Measurements from ENCODE around the gene MAN1C1. TPM values are rescaled to one million over a fixed set of nuclear protein-coding genes. Genes with fewer than 3 reads are reported as not detected.

MAN1C1 gene
- total RNA-seq, 1 experiment from 2014 or later = 0.26 TPM

GRCh38 chr1:25772692-25773245 lies 156.2 kb downstream of the MAN1C1 start:
- Histone ChIP-seq H3K27me3 (no peaks in the 10 kb centered on the region), H3K4me3 (no peak overlapping the region), H3K9me3 (no peaks in the 10 kb centered on the region), H3K36me3 (no peaks in the 10 kb centered on the region)
- DNase-seq = no peak

- Histone ChIP-seq H3K4me3 (no peak overlapping the region), H3K36me3 (no peaks in the 10 kb centered on the region), H3K9me3 (no peaks in the 10 kb centered on the region), H3K27me3 (no peaks in the 10 kb centered on the region)
- peak; percentile 22 for DNase-seq
Measured at GRCh38 chr1:25773441-25774125, 157.0 kb downstream of the MAN1C1 start.

DNA sequence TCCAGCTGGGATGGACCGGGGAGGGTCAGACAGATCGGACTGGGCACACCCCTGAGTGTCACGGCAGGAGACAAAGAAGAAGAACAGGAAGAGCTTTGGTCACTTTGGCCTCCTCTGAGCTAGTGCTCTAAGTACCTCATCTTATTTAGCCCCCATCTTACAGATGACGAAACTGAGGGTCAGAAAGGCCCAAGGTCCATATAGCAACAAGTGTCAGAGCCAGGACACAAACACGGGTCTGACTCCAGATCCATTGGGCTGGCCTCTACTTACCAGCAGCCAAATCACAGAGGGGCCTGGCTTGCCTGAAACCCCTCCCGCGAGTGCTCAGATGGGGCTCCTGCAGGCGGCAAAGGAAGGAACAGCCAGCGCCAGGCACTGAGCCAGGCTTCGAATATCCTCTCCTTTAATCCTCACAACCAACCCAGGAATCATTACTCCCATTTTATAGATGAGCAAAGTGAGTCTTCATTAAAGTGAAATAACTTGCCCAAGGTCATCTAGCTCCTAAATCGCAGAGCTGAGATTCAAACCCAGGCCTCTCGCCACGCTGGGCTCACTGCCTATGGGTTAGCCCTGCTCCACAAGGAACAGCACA lies 157.7 kb downstream of the MAN1C1 start:
- no peak for DNase-seq
- no peaks in the 10 kb centered on the region for H3K27me3 ChIP-seq
- no peaks in the 10 kb centered on the region for H3K36me3 ChIP-seq
- no peaks in the 10 kb centered on the region for H3K9me3 ChIP-seq
- no peak overlapping the region for H3K4me3 ChIP-seq

DNA sequence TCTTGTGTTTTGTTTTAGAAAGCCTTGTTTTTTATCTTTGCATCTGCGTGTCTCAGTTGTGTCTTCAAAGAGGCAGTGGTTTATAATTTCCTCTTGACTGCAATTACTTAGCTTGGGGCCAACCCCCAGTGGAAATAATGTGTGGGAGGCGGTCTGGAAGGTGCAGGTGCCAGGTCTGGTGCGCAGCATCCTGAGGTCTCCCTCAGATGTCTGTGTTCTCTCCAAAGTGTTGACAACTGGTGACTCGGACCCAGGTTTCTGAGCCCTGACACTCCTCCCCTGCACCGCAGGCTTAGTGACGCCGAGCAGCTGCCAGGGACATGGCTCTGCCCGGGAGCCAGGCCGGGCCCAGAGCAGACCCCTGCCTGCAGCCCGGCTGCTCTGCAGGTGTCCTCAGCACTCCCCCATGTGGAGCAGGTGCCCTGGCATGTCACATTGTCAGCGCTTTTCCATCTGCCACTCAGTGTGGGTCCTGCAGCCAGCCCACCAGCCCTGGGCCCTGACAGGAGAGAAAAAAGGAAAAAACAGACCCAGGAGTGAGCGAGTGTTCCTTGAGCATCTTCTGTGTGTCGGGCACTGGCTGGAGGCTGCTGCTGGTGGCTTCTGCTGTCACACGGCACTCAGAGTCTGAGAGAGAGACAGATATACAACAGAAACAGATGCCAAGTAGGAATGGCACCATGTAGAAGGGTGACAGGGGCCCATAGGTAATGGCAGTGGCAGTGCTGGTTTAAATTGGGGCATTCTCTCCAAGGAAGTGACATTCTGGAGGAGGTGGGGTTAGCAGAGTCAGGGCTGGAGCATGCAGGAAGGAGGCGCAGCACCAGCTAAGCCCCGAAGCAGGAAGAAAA lies 158.6 kb downstream of the MAN1C1 start:
- Histone ChIP-seq H3K9me3 (no peaks in the 10 kb centered on the region), H3K27me3 (no peaks in the 10 kb centered on the region), H3K36me3 (no peaks in the 10 kb centered on the region), H3K4me3 (no peak overlapping the region)
- DNase-seq = no peak

GRCh38 chr1:25779388-25779787 lies 162.8 kb downstream of the MAN1C1 start:
- H3K27me3 ChIP-seq = no peaks in the 10 kb centered on the region
- no peak overlapping the region for H3K4me3 ChIP-seq
- H3K36me3 ChIP-seq = no peaks in the 10 kb centered on the region
- H3K9me3 ChIP-seq = no peaks in the 10 kb centered on the region
- DNase-seq = no peak

DNA sequence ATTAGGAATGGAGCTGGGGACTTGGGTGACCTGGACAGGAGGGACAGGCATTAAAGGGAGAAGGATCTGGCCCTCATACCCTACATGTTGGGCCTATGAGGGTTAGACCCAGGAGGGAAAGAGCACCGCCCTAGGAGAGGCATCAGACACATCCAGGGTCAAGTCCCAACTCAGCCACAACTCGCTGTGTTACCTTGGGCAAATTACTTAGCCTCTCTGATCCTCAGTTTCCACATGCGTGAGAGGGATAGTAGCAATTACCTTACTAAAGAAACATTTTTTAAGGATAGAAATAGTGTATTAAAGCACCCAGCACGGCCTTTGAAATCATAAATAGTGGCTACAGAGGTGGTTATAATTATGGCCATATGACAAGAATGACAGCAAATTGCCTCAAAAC lies 163.3 kb downstream of the MAN1C1 start:
- no peak for DNase-seq
- no peak overlapping the region for H3K4me3 ChIP-seq

GRCh38 chr1:25780318-25781129 lies 163.9 kb downstream of the MAN1C1 start:
- Histone ChIP-seq H3K27me3 (no peaks in the 10 kb centered on the region), H3K36me3 (no peaks in the 10 kb centered on the region), H3K9me3 (no peaks in the 10 kb centered on the region), H3K4me3 (no peak overlapping the region)
- DNase-seq = no peak

More for the DNA sequence above, 163.3 kb downstream of the MAN1C1 start:
- Histone ChIP-seq H3K9me3 (no peaks in the 10 kb centered on the region), H3K27me3 (no peaks in the 10 kb centered on the region), H3K36me3 (no peaks in the 10 kb centered on the region)

DNA sequence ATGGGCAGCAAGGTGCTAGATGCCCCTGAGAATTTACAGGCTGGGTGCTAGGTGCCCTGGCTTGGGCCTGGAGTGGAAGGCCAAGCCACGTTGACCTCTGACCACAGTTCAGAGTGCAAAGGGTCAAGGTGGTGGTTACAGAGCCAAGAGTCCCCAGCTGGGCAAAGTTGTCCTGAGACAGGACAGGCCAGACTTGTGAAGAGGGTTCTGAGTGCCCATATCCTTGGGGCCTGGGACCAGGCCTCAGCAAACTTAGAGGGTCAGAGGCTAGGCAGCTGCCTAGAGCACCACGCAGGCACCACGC lies 164.5 kb downstream of the MAN1C1 start:
- H3K9me3 ChIP-seq = no peaks in the 10 kb centered on the region
- no peak overlapping the region for H3K4me3 ChIP-seq
- DNase-seq = no peak
- no peaks in the 10 kb centered on the region for H3K27me3 ChIP-seq
- H3K36me3 ChIP-seq = no peaks in the 10 kb centered on the region

- DNase-seq = no peak
- no peaks in the 10 kb centered on the region for H3K36me3 ChIP-seq
- no peaks in the 10 kb centered on the region for H3K27me3 ChIP-seq
- H3K9me3 ChIP-seq = no peaks in the 10 kb centered on the region
- H3K4me3 ChIP-seq = no peak overlapping the region
Measured at GRCh38 chr1:25782608-25783201, 166.1 kb downstream of the MAN1C1 start.

GRCh38 chr1:25784575-25785051 lies 168.0 kb downstream of the MAN1C1 start:
- no peaks in the 10 kb centered on the region for H3K36me3 ChIP-seq
- H3K9me3 ChIP-seq = no peaks in the 10 kb centered on the region
- peak; percentile 37 for DNase-seq
- H3K27me3 ChIP-seq = no peaks in the 10 kb centered on the region
- no peak overlapping the region for H3K4me3 ChIP-seq

DNA sequence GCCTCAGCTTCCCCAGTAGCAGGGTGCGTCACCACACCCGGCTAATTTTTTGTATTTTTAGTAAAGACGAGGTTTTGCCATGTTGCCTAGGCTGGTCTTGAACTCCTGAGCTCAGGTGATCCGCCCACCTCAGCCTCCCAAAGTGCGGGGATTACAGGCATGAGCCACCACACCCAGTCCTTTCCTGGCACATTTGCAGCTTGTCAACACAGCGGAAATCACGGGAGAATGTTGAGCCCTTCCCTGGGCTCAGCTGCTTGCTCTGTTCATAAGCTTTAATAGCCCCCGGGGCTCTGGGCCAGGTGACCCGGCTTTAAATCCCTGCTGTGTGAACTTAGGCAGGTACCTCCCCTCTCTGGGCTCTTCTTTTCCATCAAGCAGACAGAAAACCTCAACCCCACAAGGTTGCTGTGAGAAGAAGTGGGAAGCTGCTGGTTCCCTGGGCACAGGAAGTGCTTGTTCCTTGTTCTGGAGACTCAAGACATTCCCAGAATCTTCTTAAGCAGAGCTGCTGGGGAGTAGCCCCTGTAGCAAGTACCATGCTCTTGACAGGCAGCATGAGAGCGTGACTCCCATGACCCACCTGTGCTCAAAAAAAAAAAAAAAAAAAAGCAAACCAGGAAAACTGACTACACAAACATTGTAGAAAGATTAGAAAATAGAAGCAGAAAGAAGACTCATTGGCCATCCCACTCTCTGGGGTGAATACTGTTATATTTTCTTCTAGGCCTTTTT lies 168.9 kb downstream of the MAN1C1 start:
- no peak overlapping the region for H3K4me3 ChIP-seq
- DNase-seq = no peak
- no peaks in the 10 kb centered on the region for H3K27me3 ChIP-seq
- H3K9me3 ChIP-seq = no peaks in the 10 kb centered on the region
- H3K36me3 ChIP-seq = no peaks in the 10 kb centered on the region

- Histone ChIP-seq H3K27me3 (no peaks in the 10 kb centered on the region), H3K4me3 (no peak overlapping the region), H3K9me3 (no peaks in the 10 kb centered on the region), H3K36me3 (no peaks in the 10 kb centered on the region)
- no peak for DNase-seq
Measured at GRCh38 chr1:25786887-25787759, 170.5 kb downstream of the MAN1C1 start.

DNA sequence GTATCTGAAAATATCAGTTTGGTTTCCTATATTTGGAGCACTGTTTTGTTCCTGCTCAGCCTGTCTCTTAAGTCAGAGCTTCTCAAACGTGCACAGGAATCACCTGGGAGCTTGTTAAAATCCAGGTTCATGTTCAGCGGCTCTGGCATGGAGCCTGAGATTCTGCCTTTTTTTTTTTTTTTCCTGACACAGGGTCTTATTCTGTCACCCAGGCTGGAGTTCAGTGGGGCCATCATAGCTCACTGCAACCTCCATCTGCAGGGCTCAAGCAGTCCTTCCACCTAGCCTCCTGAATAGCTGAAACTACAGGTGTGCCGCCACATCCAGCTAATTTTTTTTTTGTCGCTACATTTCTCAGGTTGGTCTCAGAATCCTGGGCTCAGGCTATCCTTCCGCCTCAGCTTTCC lies 171.2 kb downstream of the MAN1C1 start:
- no peaks in the 10 kb centered on the region for H3K27me3 ChIP-seq
- no peak overlapping the region for H3K4me3 ChIP-seq
- H3K36me3 ChIP-seq = no peaks in the 10 kb centered on the region
- no peaks in the 10 kb centered on the region for H3K9me3 ChIP-seq
- no peak for DNase-seq

- DNase-seq = no peak
- H3K27me3 ChIP-seq = no peaks in the 10 kb centered on the region
- H3K9me3 ChIP-seq = no peaks in the 10 kb centered on the region
- H3K4me3 ChIP-seq = no peak overlapping the region
- H3K36me3 ChIP-seq = no peaks in the 10 kb centered on the region
Measured at GRCh38 chr1:25790472-25790871, 173.9 kb downstream of the MAN1C1 start.

GRCh38 chr1:25792115-25792514 lies 175.5 kb downstream of the MAN1C1 start:
- DNase-seq = no peak

More at GRCh38 chr1:25792115-25792514, 175.5 kb downstream of the MAN1C1 start:
- H3K9me3 ChIP-seq = no peaks in the 10 kb centered on the region
- H3K4me3 ChIP-seq = no peak overlapping the region
- H3K27me3 ChIP-seq = no peaks in the 10 kb centered on the region
- H3K36me3 ChIP-seq = no peaks in the 10 kb centered on the region

Measured in MG63 (cell line).